Endothelial cell of umbilical vein (primary cell): ENCODE measurements around the gene FAM236C.
"Not testable (repeated sequence)": the region's sequence is repeated elsewhere in the genome, so short reads cannot be mapped to it uniquely, and the experiment has no call there.

Source experiments
- CTCF ChIP-seq, 2 donors: IDR thresholded peaks; 1 replicate in 1 of 2; 2 replicates in 1 of 2; pipeline ENCODE4 v1.5.1; 2011; ENCODE audit warnings: low read length in 2 of 2, mild to moderate bottlenecking in 2 of 2, moderate library complexity in 2 of 2, control low read depth in 1 of 2, inconsistent platforms in 1 of 2, low read depth in 1 of 2; ENCODE audit not compliant: insufficient read depth in 1 of 2; ENCODE audit errors: extremely low read depth in 1 of 2
- POLR2AphosphoS5 ChIP-seq: IDR thresholded peaks from 2 replicates; pipeline ENCODE4 v1.6.1; 2012; ENCODE audit warnings: low read depth, mild to moderate bottlenecking, control low read depth, low read length, moderate library complexity; ENCODE audit not compliant: insufficient read depth

- not testable (repeated sequence) for TF ChIP-seq CTCF (IDR thresholded peaks at IDR 0.05; ENCODE audit: extremely low read depth in 1 of 2, insufficient read depth in 1 of 2, low read depth in 1 of 2, low read length in 2 of 2); POLR2AphosphoS5
Observed at GRCh38 chrX:72943819-72944169, 31.4 kb downstream of the FAM236C start, which contains the start of gene DMRTC1.
